NCI-H524 (cell line): ENCODE measurements around the gene UBA52.
A peak's percentile ranks its signal among the peaks of the same experiment; 100 is the strongest.

Experiments
- DNase-seq, 2 experiments: peaks; one replicate each; lab custom pipeline; 2025; lab: John Stamatoyannopoulos, UW

UBA52 gene

DNA sequence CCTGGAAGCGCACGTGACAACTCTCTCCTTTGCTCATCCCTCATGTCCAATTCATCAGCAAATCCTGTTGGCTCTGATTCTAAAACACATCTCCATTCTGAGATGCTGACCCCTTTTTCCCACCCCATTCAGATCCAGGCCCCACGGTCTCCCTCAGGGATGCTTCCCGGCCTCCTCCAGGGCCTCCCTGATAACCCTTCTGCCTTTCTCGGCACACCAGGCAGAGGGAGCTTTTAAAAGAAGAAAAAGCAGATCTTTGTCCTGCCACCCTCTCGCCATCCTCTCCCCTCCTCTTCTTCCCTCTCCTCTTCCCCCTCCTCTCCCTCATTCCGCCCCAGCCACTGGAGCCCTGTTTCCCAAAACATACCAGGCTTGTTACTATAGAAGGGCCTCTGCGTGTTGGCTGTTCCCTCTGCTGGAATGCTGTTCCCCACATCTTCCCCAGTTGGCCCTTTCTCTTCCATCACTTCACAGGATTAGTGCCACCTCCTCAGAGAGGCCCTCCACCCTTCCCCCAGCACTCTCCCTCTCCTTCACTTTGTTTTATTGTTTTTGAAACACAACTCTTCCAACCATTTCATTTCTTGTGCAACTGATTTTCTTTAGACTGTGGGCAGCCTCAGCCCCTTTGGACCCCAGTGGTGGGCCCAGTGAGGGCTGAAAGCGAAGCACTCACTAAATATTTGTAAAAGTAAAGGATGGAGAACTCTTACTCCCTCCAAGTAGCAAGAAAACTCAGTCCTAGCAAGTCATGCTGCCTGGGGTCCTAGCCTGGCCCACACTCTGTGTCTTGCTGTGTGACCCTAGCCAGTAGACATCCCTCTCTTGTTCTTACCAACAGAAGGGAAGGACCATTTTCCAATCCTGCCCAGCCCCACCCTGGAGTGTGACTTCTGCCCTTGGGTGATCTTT, 37.4 kb downstream of the UBA52 start:
- DNase-seq: no peak

- no peak for DNase-seq
Measured at GRCh38 chr19:18609717-18610051, 38.0 kb downstream of the UBA52 start.

- DNase-seq: no peak
Measured at GRCh38 chr19:18610245-18610555, 38.5 kb downstream of the UBA52 start.

DNA sequence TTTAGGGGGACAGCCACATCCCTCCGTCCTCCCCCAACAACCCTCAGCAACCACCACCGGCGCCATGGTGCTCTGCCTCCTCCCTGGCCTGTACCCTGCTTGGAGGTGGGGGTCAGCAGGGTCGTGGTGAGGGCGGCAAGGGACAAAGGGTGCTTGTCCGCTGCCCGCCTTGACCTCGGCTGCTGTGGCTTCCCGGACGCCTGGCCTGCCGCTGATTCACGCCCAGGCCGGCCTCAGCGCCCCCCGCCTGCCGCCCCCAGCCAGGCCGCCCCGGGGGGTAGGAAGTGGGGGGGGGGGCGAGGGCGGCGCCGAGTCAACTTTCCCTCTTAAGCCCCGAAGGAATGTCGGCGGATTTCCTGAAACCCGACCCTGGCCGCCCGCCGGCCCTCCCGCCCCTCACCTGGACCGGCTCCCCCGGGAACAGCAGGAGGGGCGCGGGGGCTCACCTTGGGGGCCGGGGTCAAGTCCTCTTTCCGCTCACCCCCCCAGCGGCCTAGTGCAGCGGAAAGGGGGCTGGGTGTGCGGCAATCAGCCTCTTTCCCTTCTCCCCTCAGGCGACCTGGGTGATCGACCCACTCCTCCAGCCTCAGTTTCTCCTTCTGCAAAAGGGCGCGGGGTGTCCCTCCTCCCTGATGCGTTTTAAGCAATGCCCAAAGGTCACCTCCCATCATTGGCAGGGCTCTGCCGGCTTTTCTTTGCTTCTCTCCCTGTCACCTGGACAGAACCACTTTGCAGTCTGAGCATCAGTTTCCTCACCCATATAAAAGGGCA, 39.1 kb downstream of the UBA52 start:
- no peak for DNase-seq

DNA sequence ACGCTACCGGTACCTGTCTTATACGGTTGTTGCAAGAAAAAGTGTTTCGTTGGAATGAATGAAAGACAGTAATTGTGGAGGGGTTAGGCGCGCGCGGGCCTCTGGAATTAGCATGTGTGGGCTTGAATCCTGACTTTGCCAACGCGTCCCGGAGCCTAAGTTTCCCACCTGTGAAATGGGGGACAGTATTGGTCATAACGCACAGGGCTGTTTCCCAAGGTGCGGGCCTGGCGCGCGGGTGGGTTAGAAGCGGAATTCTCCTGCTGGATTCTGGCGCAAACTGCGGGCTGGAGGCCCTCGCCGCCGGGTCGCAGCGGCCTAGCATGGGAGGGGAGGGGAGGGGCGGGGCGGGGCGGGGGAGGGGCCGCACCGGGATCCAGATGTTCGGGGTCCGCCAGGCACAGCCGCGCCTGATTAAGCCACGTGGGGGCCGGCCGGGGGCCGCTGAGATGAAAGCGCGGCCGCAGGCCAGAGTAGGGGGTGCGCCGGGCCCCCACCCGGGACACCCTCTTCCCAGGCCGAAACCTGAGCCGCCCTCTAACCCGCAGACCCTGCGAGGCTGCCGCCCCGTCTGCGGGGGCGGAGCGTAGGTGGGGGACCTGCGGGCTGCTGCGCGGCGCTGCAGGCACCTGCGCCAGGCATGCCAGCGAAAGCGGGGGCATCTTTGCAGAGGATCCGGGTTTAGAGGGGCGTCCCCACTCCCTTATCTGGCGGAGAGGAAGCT, 39.8 kb downstream of the UBA52 start:
- no peak for DNase-seq

DNA sequence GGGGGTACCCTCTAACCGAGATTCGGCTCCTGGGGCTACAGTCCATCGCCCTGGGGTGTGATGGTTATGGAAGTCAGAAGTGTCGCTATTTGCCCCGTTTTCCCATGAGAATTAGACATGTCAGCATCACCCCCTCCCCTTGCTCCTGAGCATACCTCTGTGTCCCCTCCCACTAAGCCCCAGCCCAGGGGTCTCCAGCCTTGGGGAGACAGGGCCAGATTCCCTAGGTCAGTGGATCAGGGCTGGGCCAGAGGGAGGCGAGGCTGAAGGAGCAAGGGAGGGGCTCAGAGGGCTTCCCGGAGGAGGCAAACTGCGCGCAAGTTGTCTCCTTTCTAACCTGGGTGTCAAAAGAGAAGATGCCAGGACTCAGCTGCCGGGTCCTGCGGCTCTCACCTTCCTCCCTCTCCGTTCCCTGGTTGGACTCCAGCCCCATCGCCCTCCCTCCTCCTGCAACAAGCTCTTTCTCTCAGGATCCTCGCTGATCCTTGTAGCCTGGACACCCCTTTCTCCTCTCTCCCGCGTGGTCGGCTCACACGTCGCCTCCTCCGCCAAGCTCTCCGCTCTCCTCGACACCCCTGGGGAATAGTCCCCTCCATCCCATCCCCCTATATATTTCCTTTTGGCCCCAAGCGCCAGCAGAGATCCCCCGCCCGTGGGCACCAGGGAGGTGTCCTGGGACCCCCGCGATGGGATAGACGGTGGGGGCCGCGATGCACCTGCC, 40.6 kb downstream of the UBA52 start:
- peak in 1 of 2 experiments; percentile 41 for DNase-seq

GRCh38 chr19:18612772-18613588, 41.3 kb downstream of the UBA52 start, which contains the start of gene TMEM59L:
TSS of gene TMEM59L (plus strand) at chr19:18612870. CDS start at chr19:18612959, 89 bp downstream.
- no peak for DNase-seq

GRCh38 chr19:18613589-18614234, 42.1 kb downstream of the UBA52 start:
- peak in 1 of 2 experiments; percentile 64 for DNase-seq

- DNase-seq: no peak
Measured at GRCh38 chr19:18616023-18616422, 44.4 kb downstream of the UBA52 start.

DNA sequence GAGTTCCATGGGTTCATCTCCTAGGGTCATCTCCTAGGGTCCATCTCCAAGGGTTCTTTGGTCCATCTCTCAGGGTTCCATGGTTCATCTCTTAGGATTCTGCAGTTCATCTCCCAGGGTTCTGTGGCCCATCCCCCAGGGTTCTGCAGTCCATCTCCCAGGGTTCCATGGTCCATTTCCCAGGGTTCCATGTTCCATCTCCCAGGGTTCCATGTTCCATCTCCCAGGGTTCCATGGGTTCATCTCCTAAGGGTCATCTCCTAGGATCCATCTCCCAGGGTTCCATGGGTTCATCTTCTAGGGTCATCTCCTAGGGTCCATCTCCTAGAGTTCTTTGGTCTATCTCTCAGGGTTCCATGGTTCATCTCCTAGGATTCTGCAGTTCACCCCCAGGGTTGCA, 45.9 kb downstream of the UBA52 start:
- DNase-seq: no peak

DNA sequence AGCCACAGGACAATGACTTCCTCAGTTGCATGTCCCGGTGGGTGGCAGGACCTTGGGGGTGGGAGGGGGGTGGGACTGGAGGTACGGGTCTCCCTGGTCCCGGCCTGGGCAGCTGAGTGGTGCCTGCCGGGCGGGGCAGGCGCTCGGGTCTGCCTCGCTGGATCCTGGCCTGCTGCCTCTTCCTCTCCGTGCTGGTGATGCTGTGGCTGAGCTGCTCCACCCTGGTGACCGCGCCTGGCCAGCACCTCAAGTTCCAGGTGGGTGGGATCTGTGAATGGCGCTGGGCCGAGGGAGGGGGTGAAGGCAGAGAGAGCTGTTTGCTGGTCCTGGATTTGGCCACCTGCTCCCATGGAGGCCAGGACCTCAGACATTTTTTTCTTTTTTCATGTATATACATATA, 46.6 kb downstream of the UBA52 start:
- no peak for DNase-seq

DNA sequence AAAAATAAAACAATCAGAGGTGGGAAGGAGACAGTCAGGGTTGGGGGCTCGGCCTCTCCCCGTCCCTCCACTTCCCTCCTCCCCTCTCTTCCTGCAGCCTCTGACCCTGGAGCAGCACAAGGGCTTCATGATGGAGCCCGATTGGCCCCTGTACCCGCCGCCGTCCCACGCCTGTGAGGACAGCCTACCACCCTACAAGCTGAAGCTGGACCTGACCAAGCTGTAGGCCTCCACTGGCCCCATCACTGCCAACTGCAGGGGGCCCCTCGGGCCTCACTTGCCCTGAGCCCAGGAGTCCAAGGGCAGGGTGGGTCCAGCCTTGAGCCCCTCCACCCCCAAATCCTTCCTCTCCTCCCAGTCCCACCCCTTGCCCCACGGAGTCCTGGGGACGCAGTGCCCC, 48.7 kb downstream of the UBA52 start:
- DNase-seq: no peak

DNA sequence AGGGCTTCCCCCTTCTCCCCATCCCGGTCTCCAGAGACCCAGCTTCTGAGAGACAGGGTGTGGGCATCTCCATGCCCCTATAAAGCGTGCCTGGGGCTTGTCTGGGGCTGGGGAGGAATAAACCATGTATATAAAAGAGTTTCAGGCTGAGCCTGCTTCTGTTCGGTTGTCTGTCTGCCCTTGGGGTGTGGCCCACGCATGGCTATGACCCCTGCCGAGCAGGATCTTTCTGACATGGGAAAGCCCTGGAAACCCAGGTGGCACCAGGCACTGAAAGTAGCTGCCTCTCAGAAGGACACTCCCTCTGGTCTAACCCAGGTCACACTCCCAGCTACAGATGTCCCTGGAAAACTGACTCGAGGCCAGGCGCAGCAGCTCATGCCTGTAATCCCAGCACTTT, 49.2 kb downstream of the UBA52 start:
- no peak for DNase-seq

DNA sequence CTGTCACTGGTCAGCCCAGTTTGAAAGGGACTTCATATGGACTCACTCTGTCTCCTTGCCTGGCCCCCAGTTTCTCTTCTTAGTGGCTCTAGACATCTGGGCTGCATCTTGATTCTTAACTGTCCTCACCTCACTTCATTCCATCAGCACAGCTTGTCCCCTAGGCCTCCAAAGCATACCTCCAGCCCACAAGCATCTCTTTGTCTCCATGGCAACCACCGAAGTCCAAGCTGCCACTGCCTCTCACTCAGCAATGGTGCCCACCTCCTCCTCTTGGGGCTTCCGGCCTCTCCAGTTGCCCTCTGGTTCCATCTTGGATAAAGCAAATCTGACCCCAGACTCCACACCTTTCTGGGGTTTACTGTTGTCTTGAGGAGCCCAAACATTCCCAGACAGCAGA, 55.2 kb downstream of the UBA52 start:
- peak in 1 of 2 experiments; percentile 77 for DNase-seq
